GM19395 (cell line): ENCODE measurements around the gene PLXNB1.
"Not testable (repeated sequence)": the region's sequence is repeated elsewhere in the genome, so short reads cannot be mapped to it uniquely, and the experiment has no call there.

ENCODE experiments used
- ATAC-seq: cut with Tn5 transposase; IDR thresholded peaks from one replicate; pipeline ENCODE4 v1.9.1; 2021; ENCODE audit warnings: mild to moderate bottlenecking, moderate library complexity; ENCODE audit not compliant: unreplicated experiment

Gene PLXNB1

GRCh38 chr3:48464713-48465221 lies 34.9 kb upstream of the PLXNB1 start:
- no peak for ATAC-seq

GRCh38 chr3:48463703-48464102 lies 33.8 kb upstream of the PLXNB1 start:
- ATAC-seq = no peak

GRCh38 chr3:48461767-48462166 lies 31.9 kb upstream of the PLXNB1 start:
- not testable (repeated sequence) for ATAC-seq

- no peak for ATAC-seq
Observed at GRCh38 chr3:48460517-48460902, 30.6 kb upstream of the PLXNB1 start.

- ATAC-seq = no peak
Observed at GRCh38 chr3:48459773-48460516, 30.1 kb upstream of the PLXNB1 start.

- no peak for ATAC-seq
Observed at GRCh38 chr3:48459331-48459730, 29.4 kb upstream of the PLXNB1 start.

- ATAC-seq = no peak
Observed at GRCh38 chr3:48456456-48456855, 26.6 kb upstream of the PLXNB1 start.

- no peak for ATAC-seq
Observed at GRCh38 chr3:48451270-48451669, 21.4 kb upstream of the PLXNB1 start.

GRCh38 chr3:48446425-48447193 lies 16.7 kb upstream of the PLXNB1 start, which contains the start of gene ATRIP:
ATRIP (plus strand) TSS chr3:48446737; CDS start chr3:48446846, 109 bp downstream.
- peak; percentile 84 for ATAC-seq

GRCh38 chr3:48446043-48446424 lies 16.1 kb upstream of the PLXNB1 start:
- no peak for ATAC-seq

- no peak for ATAC-seq
Observed at GRCh38 chr3:48445277-48445882, 15.5 kb upstream of the PLXNB1 start.

- no peak for ATAC-seq
Observed at GRCh38 chr3:48441940-48442339, 12.1 kb upstream of the PLXNB1 start.

GRCh38 chr3:48440590-48440958 lies 10.7 kb upstream of the PLXNB1 start:
- no peak for ATAC-seq

GRCh38 chr3:48439820-48440589 lies 10.1 kb upstream of the PLXNB1 start, which contains the start of the genes CCDC51 and TMA7:
CCDC51 (minus strand) TSS chr3:48440119; CDS start chr3:48435128, 4,991 bp downstream.
TMA7 (plus strand) TSS chr3:48440257; CDS start chr3:48440297, 40 bp downstream.
- peak; percentile 92 for ATAC-seq

- no peak for ATAC-seq
Observed at GRCh38 chr3:48437812-48438211, 7.9 kb upstream of the PLXNB1 start.

GRCh38 chr3:48436855-48437254 lies 7.0 kb upstream of the PLXNB1 start:
- ATAC-seq = no peak

- ATAC-seq = no peak
Observed at GRCh38 chr3:48436477-48436787, 6.5 kb upstream of the PLXNB1 start.

- no peak for ATAC-seq
Observed at GRCh38 chr3:48435774-48436476, 6.0 kb upstream of the PLXNB1 start.

- ATAC-seq = no peak
Observed at GRCh38 chr3:48435223-48435595, 5.3 kb upstream of the PLXNB1 start.

GRCh38 chr3:48434591-48435222 lies 4.8 kb upstream of the PLXNB1 start:
- ATAC-seq = no peak
